Measurements from ENCODE around the gene CHST15.

The CHST15 gene

DNA sequence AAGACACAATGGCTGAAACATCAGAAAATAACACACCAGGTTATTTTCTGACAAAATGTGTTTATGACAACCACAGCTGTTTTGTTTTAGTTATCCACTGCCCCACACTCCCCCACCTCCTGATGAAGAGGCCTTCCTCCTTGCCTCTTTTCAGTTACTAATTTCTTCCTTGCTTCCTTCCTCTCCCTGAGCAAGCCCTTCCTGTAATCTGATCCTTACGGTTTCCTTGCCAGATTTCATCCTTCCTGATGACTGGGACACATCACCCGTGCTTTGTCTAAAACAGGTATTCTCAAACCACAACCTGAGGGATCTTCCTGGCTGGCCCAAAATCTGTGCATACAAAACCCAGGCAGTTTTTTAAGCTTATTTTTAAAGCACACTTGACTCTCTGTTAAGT lies 39.4 kb downstream of the CHST15 start:
- H3K36me3 Mint-ChIP-seq (ENCODE audit: low read depth): peaks cover 12% of the 10 kb centered on the region

DNA sequence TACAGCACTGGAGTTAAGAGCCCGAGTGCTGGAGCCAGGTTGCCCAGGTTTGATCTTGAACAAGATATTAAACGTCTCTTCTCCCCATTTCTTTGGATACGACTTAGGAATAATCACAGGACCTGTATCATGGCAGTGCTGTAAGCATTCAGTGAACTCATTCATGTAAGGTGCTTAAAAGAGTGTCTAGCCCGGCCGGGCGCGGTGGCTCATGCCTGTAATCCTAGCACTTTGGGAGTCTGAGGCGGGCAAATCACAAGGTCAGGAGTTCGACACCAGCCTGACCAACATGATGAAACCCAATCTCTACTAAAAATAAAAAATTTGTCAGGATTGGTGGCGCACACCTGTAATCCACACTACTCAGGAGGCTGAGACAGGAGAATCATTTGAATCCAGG lies 40.8 kb downstream of the CHST15 start:
- Mint-ChIP-seq H3K4me1 (ENCODE audit: low read depth) (peaks cover 37% of the 10 kb centered on the region), H3K27ac (no peak overlapping the region), H3K27me3 (peaks cover 20% of the 10 kb centered on the region), H3K36me3 (ENCODE audit: low read depth) (peaks cover 15% of the 10 kb centered on the region), H3K4me3 (no peak overlapping the region), H3K9me3 (no peaks in the 10 kb centered on the region)
- intact Hi-C loops (cut with micrococcal nuclease): no loop called here

More for the DNA sequence above, 39.4 kb downstream of the CHST15 start:
- intact Hi-C loops (cut with micrococcal nuclease): no loop called here
- Mint-ChIP-seq H3K9me3 (no peaks in the 10 kb centered on the region), H3K4me3 (no peak overlapping the region), H3K27ac (no peak overlapping the region), H3K4me1 (ENCODE audit: low read depth) (peaks cover 40% of the 10 kb centered on the region), H3K27me3 (peaks cover 13% of the 10 kb centered on the region)

DNA sequence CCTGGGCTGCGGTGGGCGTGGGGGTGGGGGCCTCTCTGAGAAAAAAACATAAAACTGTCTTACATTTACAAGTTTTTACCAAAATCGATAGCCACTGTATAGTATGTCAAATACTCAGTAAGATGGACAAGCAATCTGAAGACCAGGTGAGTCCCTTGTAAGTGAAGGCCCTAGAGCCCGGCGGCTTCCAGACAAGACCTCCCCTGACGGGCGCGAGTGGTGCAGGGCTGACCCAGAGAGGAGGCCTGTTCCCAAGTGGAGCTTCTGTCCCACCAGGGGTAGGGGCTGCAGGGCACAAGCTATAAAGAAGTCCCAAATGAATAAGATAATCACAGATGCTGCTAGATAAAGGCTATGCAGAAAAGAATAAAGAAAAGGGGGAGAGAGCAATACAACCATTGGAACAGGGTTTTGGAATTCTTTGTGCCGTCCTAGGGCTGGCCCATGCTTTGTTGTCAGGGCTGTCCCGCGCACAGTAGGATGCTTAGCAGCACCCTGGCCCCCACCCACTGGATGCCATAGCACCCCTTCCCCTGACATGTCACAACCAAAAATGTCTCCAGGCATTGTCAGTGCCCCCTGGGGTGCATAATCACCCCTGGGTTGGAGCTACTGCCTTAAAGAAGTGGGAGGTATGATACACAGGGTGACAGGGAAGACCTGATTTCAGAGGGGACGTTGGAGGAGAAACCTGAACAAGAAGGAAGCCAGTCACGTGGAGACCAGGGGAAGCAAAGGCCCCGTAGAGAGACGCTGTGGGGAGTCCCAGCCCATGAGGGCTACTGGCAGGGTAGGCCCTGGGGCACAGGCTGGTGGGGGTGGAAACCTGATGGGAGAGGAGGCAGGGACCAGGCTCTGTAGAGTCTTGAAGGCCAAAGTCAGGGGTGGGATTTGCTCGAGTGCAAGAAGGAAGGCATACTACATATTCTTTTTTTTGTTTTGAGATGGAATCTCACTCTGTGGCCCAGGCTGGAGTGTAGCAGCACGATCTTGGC lies 43.1 kb downstream of the CHST15 start:
- peak overlapping the region; percentile 28 for H3K27ac Mint-ChIP-seq
- H3K36me3 Mint-ChIP-seq (ENCODE audit: low read depth): peaks cover 16% of the 10 kb centered on the region
- intact Hi-C loops (cut with micrococcal nuclease): no loop called here

GRCh38 chr10:124049484-124049883 lies 43.9 kb downstream of the CHST15 start:
- intact Hi-C loops (cut with micrococcal nuclease): loop anchor here (10.0 kb wide), 1 partner anchor 95 kb away; no protein-coding TSS in a partner anchor
- H3K27ac Mint-ChIP-seq: no peak overlapping the region

More for the DNA sequence above, 43.1 kb downstream of the CHST15 start:
- H3K27me3 Mint-ChIP-seq: peaks cover 19% of the 10 kb centered on the region
- H3K4me3 Mint-ChIP-seq: no peak overlapping the region
- no peaks in the 10 kb centered on the region for H3K9me3 Mint-ChIP-seq
- peaks cover 48% of the 10 kb centered on the region for H3K4me1 Mint-ChIP-seq (ENCODE audit: low read depth)

DNA sequence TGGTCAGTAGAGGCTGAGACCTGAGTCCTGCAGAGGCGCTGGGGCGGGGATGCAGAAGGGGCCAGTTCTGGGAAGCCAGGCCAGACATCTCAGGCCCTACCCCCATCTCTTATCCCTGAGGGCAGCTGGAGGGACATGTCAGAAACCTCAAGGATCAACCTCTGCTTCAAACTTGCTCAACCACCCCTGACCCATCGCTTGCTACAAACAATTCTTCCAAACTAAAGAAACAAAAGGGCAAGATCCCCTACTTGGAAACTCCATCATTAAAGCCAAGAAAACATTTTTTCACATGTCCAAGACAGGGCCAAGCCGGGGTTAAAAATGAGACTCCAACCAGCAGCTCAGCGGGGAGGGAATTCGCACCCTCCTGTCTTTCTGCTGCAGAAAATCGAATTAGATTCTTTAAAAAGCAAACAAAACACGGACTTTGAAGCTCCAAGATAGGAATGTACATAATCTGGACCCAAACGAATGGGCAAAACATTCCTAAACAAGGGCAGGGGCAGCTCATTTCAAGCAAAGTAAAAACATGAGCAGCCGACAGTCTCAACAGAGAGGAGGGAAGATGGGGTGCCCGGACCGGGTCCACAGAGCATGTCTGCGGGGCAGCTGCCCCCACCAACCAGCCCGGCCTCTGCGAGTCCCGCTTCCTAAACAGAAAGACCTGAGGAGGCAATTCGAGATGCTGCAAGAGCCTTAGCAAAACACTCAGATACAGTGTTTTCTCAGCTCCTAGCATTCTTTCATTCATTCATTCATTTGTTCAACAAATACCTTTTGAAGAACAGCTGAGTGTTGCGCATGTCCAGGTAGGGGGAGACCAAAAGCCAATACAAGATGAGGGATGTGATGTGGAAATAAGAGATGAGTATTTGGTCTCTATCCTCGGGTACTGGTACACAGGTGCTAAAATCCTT lies 44.8 kb downstream of the CHST15 start:
- Mint-ChIP-seq H3K4me3 (no peak overlapping the region), H3K4me1 (ENCODE audit: low read depth) (peaks cover 57% of the 10 kb centered on the region), H3K36me3 (ENCODE audit: low read depth) (peaks cover 27% of the 10 kb centered on the region), H3K9me3 (no peaks in the 10 kb centered on the region), H3K27ac (no peak overlapping the region), H3K27me3 (peaks cover 19% of the 10 kb centered on the region)
- intact Hi-C loops (cut with micrococcal nuclease): loop anchor here (10.0 kb wide), 1 partner anchor 96 kb away; no protein-coding TSS in a partner anchor

More at GRCh38 chr10:124049484-124049883, 43.9 kb downstream of the CHST15 start:
- Mint-ChIP-seq H3K4me1 (ENCODE audit: low read depth) (peaks cover 56% of the 10 kb centered on the region), H3K27me3 (peaks cover 19% of the 10 kb centered on the region), H3K9me3 (no peaks in the 10 kb centered on the region), H3K36me3 (ENCODE audit: low read depth) (peaks cover 24% of the 10 kb centered on the region), H3K4me3 (no peak overlapping the region)

DNA sequence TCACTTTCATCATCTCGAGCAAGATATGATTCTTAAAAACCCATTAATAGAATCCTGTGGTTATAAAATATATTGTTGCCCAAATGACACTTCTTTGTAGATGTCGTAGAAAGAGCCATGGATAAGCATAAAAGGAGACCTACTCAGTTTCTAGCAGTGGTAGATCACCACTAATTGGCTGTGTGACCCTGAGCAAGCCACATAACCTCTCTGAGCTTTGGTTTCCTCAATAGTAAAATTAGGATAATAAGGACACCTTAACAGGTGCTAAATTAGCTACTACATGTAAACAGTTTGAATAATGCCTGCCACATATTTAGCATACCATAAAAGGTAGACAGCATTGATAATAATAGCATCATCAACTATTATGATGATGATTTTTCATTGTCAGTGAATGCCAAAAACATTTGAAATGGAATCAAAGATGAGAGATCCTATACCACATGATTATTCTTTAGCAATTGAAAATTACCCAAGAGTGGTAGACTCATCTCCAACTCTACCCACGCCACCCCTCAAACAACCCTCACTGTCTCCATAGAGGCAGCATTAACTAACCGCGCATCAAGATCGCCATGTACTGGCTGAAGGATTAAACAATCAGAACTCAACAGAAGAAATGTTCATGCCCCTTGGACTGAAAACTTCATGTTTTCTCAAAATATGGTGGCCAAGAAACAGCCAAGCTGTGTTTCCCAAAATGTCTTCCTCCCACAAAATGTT lies 45.8 kb downstream of the CHST15 start:
- Mint-ChIP-seq H3K27me3 (peaks cover 19% of the 10 kb centered on the region), H3K36me3 (ENCODE audit: low read depth) (peaks cover 29% of the 10 kb centered on the region), H3K4me1 (ENCODE audit: low read depth) (peaks cover 65% of the 10 kb centered on the region), H3K4me3 (no peak overlapping the region), H3K27ac (no peak overlapping the region), H3K9me3 (no peaks in the 10 kb centered on the region)
- intact Hi-C loops (cut with micrococcal nuclease): loop anchor here (10.0 kb wide), 1 partner anchor 97 kb away; no protein-coding TSS in a partner anchor

- H3K27ac Mint-ChIP-seq: peak overlapping the region; percentile 25
- H3K4me3 Mint-ChIP-seq: no peak overlapping the region
- peaks cover 19% of the 10 kb centered on the region for H3K27me3 Mint-ChIP-seq
- H3K36me3 Mint-ChIP-seq (ENCODE audit: low read depth): peaks cover 35% of the 10 kb centered on the region
- no peaks in the 10 kb centered on the region for H3K9me3 Mint-ChIP-seq
- intact Hi-C loops (cut with micrococcal nuclease): loop anchor here (10.0 kb wide), 1 partner anchor 99 kb away; no protein-coding TSS in a partner anchor
- H3K4me1 Mint-ChIP-seq (ENCODE audit: low read depth): peaks cover 75% of the 10 kb centered on the region
Observed at GRCh38 chr10:124045801-124046355, 47.5 kb downstream of the CHST15 start.

GRCh38 chr10:124045276-124045675 lies 48.1 kb downstream of the CHST15 start:
- H3K36me3 Mint-ChIP-seq (ENCODE audit: low read depth): peaks cover 35% of the 10 kb centered on the region
- H3K4me3 Mint-ChIP-seq: no peak overlapping the region
- intact Hi-C loops (cut with micrococcal nuclease): loop anchor here (10.0 kb wide), 1 partner anchor 100 kb away; no protein-coding TSS in a partner anchor
- H3K4me1 Mint-ChIP-seq (ENCODE audit: low read depth): peaks cover 74% of the 10 kb centered on the region
- peaks cover 17% of the 10 kb centered on the region for H3K27me3 Mint-ChIP-seq
- no peaks in the 10 kb centered on the region for H3K9me3 Mint-ChIP-seq
- H3K27ac Mint-ChIP-seq: peak overlapping the region; percentile 25

GRCh38 chr10:124044143-124044862 lies 49.1 kb downstream of the CHST15 start:
- Mint-ChIP-seq H3K27me3 (peaks cover 15% of the 10 kb centered on the region), H3K36me3 (ENCODE audit: low read depth) (peaks cover 32% of the 10 kb centered on the region)

DNA sequence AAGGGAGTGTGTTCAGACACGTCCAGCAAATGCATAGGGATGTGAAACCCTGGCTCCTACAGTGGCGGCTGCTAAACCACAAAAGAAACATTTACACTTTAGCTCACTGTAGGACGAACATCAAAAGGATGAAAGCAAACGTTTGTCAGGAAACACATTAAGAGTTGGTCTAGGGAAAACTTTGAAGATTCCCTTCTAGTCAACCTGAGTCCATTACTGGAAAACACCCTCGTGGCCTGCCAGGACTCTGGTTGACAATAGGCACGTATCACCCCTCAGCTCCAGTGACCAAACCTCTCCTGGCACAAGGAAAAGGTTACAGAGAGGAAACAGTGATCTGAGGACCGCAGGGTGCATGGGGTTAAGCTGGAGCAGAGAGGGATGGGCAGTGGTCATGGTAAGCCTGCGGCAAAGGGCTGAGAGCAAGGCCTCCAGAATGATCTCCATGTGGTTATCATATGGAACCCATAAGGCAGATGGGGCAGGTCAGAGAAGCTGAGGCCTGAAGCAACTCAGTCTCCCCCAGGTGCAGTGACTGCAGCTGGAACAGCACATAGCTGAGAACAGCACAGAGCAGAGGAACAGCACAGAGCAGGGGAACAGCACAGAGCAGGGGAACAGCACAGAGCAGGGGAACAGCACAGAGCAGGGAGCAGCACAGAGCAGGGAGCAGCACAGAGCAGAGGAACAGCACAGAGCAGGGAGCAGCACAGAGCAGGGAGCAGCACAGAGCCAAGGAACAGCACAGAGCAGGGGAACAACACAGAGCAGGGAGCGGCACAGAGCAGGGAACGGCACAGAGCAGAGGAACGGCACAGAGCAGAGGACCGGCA lies 49.9 kb downstream of the CHST15 start:
- intact Hi-C loops (cut with micrococcal nuclease): loop anchor here (10.0 kb wide), 1 partner anchor 101 kb away; no protein-coding TSS in a partner anchor
- H3K36me3 Mint-ChIP-seq (ENCODE audit: low read depth): peaks cover 25% of the 10 kb centered on the region
- peaks cover 77% of the 10 kb centered on the region for H3K4me1 Mint-ChIP-seq (ENCODE audit: low read depth)
- H3K4me3 Mint-ChIP-seq: peak overlapping the region; percentile 49
- H3K27me3 Mint-ChIP-seq: peaks cover 10% of the 10 kb centered on the region
- peak overlapping the region; percentile 82 for H3K27ac Mint-ChIP-seq
- H3K9me3 Mint-ChIP-seq: no peaks in the 10 kb centered on the region

More at GRCh38 chr10:124044143-124044862, 49.1 kb downstream of the CHST15 start:
- Mint-ChIP-seq H3K9me3 (no peaks in the 10 kb centered on the region), H3K4me1 (ENCODE audit: low read depth) (peaks cover 75% of the 10 kb centered on the region), H3K4me3 (no peak overlapping the region), H3K27ac (peak overlapping the region; percentile 82)
- intact Hi-C loops (cut with micrococcal nuclease): loop anchor here (10.0 kb wide), 1 partner anchor 100 kb away; no protein-coding TSS in a partner anchor

GRCh38 chr10:124042656-124043309 lies 50.6 kb downstream of the CHST15 start:
- peaks cover 25% of the 10 kb centered on the region for H3K36me3 Mint-ChIP-seq (ENCODE audit: low read depth)
- no peak overlapping the region for H3K4me3 Mint-ChIP-seq
- H3K27me3 Mint-ChIP-seq: peaks cover 7% of the 10 kb centered on the region
- no peaks in the 10 kb centered on the region for H3K9me3 Mint-ChIP-seq
- intact Hi-C loops (cut with micrococcal nuclease): loop anchor here (10.0 kb wide), 1 partner anchor 102 kb away; no protein-coding TSS in a partner anchor
- peaks cover 82% of the 10 kb centered on the region for H3K4me1 Mint-ChIP-seq (ENCODE audit: low read depth)
- peak overlapping the region; percentile 82 for H3K27ac Mint-ChIP-seq

Data from dendritic cell treated with granulocyte-macrophage colony-stimulating factor and Interleukin-4, amounts not matched to agents 40 ng/mL and 50 ng/mL, for 4 days (primary cell).